Measurements from ENCODE around the gene KRTAP5-6.

KRTAP5-6 gene

DNA sequence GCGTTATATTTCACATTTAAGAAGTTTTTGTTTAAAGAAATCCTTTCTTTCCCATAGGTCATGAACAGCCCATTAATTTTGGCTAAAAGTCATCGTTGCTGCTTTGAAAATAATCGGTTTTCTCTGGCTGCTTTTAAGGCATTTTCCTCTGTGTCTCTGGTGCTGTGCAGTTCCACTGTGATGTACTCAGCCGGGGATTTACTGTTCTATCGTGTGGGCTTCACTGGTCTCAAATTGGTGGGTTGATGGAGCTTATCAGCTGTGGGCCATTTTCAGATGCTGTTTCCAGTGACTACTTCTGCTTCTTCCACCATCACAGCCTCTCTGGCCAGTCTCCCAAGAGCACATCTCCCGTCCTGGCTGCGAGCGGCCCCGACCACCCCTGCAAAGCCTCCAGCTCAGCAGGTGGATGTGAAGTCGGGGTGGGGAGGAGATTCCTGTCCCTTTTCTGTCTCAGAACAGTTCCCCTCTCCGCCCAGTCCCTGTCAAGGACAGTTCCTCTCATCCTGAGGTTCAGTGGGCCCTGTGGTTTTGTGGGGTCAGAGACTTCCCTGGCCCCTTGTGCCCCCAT is 33.1 kb downstream of the KRTAP5-6 start:
- peaks cover 5% of the 10 kb centered on the region for H3K9me3 Mint-ChIP-seq
- DNase-seq, result no peak

DNA sequence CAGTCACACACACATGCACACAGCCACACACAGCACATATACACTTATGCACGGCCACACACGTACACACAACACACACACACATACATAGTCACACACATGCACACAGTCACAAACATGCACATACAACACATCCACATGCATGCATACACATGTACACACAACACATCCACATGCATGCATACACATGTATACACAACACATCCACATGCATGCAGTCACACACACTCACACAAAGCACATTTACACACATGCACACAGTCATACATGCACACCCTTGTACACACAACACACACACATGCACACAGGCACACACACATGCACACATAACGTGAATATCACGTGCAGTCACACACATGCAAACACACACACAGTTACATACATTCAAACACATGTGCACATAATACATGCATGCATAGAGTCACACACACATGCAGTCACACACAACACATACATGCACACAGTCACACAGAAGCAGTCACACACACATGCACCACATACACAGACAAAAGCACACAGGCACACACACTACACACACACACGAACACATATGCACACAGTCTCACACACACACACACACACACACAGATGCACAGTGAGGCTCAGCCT is 34.6 kb downstream of the KRTAP5-6 start:
- TF ChIP-seq, protein P1, sequence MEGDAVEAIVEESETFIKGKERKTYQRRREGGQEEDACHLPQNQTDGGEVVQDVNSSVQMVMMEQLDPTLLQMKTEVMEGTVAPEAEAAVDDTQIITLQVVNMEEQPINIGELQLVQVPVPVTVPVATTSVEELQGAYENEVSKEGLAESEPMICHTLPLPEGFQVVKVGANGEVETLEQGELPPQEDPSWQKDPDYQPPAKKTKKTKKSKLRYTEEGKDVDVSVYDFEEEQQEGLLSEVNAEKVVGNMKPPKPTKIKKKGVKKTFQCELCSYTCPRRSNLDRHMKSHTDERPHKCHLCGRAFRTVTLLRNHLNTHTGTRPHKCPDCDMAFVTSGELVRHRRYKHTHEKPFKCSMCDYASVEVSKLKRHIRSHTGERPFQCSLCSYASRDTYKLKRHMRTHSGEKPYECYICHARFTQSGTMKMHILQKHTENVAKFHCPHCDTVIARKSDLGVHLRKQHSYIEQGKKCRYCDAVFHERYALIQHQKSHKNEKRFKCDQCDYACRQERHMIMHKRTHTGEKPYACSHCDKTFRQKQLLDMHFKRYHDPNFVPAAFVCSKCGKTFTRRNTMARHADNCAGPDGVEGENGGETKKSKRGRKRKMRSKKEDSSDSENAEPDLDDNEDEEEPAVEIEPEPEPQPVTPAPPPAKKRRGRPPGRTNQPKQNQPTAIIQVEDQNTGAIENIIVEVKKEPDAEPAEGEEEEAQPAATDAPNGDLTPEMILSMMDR (IDR thresholded peaks at IDR 0.05), result no peak
- Mint-ChIP-seq H3K27ac (no peak overlapping the region), H3K27me3 (ENCODE audit: low read depth, poor library complexity) (peaks cover 70% of the 10 kb centered on the region), H3K36me3 (ENCODE audit: low read depth) (peaks cover 6% of the 10 kb centered on the region), H3K9me3 (peaks cover 13% of the 10 kb centered on the region), H3K4me3 (no peak overlapping the region), H3K4me1 (peaks cover 10% of the 10 kb centered on the region)
- no peak for DNase-seq

More for the DNA sequence above, 33.1 kb downstream of the KRTAP5-6 start:
- no peak overlapping the region for H3K4me3 Mint-ChIP-seq
- TF ChIP-seq, protein P1 (IDR thresholded peaks at IDR 0.05), result no peak
- no peaks in the 10 kb centered on the region for H3K36me3 Mint-ChIP-seq (ENCODE audit: low read depth)
- peaks cover 64% of the 10 kb centered on the region for H3K27me3 Mint-ChIP-seq (ENCODE audit: low read depth, poor library complexity)
- H3K4me1 Mint-ChIP-seq, result peaks cover 10% of the 10 kb centered on the region
- no peak overlapping the region for H3K27ac Mint-ChIP-seq

DNA sequence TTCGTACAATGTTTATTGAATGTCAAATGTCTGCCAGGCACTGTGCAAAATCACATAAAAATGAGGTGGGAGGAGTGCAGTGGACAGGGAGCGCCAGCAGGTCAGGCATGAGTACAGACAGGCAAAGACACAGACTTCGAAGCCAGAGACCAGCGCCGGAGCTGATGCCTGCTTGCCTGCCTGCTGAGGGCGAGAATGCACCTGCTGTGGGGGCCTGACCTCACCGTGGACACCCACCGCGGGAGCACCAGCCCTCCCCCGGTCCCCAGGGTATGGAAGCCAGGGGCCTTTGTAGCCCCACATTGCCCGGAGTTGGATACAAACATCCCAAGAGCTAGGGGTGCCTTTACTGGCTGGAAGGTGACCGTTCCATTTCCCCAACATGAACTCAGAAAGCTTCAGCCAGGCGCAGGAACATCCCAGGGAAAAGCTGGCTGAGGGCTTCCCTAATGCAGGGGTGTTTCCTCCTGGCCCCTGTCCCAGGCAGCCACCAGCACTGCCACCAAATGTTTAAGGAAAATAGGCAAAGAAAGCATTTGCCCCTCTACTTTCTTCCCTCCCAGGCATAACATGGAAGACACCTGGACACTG is 35.5 kb downstream of the KRTAP5-6 start:
- H3K27ac Mint-ChIP-seq, result no peak overlapping the region
- peaks cover 10% of the 10 kb centered on the region for H3K4me1 Mint-ChIP-seq
- peaks cover 7% of the 10 kb centered on the region for H3K36me3 Mint-ChIP-seq (ENCODE audit: low read depth)
- peaks cover 21% of the 10 kb centered on the region for H3K9me3 Mint-ChIP-seq
- no peak overlapping the region for H3K4me3 Mint-ChIP-seq
- TF ChIP-seq, protein P1 (IDR thresholded peaks at IDR 0.05), result no peak
- DNase-seq, result no peak
- H3K27me3 Mint-ChIP-seq (ENCODE audit: low read depth, poor library complexity), result peaks cover 74% of the 10 kb centered on the region

DNA sequence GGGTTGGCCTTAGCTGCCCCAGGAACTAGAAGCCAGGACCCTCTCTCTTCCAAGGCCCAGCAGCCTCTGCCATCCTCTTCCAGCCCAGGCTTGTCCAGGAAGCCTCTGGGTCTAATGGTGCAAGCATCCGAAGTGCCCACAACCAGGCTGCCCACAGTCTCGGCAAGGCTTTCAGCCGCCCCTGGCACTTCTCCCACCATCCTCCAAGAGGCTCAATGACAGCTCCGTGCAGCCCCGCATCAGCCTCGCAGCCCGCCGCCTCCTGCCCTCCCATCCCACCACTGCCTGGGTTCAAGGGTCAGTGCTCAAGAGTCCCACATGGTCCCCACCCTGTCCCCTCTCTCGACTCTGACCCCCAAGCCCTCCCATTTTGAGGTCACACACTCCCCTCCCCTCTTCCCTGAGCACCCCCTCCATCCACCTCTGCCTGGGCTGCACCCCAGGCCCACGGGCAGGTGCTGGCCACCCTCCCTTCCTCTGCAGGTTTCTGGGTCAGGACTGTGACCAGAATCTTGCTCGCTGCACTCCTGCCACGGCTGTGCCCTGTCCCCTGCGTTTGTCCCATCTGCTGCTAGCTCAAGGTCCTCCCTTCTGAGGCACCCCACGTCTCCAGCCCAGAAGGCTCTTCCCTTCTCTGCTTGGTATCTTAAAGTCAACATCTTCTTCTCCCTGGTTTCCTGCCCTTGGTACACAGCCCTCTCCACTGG is 36.2 kb downstream of the KRTAP5-6 start:
- DNase-seq, result no peak
- Mint-ChIP-seq H3K27ac (no peak overlapping the region), H3K36me3 (ENCODE audit: low read depth) (peaks cover 7% of the 10 kb centered on the region), H3K27me3 (ENCODE audit: low read depth, poor library complexity) (peaks cover 76% of the 10 kb centered on the region), H3K9me3 (peaks cover 26% of the 10 kb centered on the region), H3K4me3 (no peak overlapping the region), H3K4me1 (peaks cover 10% of the 10 kb centered on the region)
- TF ChIP-seq, protein P1 (IDR thresholded peaks at IDR 0.05), result no peak

DNA sequence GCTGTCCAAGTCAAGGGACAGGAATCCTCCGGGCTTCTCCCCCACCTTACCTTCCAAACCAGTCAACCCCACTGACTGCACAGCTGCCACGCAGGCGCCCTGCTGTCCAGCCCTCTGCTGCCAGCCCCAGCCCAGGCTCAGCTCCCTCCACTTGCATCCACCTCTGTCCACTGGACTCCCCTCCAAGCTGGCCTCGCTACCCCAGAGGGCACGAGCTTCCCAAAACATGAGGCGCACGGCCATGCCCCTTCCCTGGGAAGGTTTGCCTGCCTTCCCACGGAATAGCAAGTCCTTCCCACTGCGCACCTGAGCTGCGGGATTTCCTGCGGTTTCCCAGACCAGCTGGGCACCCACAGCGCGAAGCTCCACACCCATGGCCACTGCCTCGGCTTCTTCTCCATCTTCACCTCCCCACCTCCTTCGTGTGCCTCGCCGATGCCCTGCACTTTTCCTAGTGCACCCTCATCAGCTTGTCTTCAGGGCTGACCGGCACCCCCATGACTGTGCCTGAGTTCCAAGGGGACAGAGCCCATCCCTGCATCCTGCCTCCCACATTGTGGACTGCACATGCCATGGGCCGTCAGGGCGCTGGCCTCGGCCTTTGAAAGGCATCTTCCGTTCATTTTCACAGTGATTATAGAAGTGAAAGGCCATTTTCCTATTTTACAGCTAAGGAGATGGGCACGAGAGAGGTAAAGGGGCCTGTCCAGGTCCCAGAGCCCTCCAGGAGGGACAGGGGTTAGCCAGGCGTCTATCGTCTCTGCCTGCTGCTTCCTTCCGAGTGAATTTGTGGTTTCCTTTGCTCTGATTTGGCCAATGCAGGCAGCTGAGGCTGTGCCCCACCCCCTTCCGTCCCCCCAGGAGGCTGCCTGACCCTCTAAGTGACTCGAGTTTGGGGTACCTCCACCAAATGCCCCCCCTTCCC is 37.0 kb downstream of the KRTAP5-6 start:
- no peak overlapping the region for H3K4me3 Mint-ChIP-seq
- H3K36me3 Mint-ChIP-seq (ENCODE audit: low read depth), result peaks cover 7% of the 10 kb centered on the region
- peaks cover 73% of the 10 kb centered on the region for H3K27me3 Mint-ChIP-seq (ENCODE audit: low read depth, poor library complexity)
- H3K9me3 Mint-ChIP-seq, result peaks cover 30% of the 10 kb centered on the region
- TF ChIP-seq, protein P1 (IDR thresholded peaks at IDR 0.05), result no peak
- H3K4me1 Mint-ChIP-seq, result peaks cover 10% of the 10 kb centered on the region
- no peak overlapping the region for H3K27ac Mint-ChIP-seq
- DNase-seq, result no peak

Data from nephron progenitor cell (in vitro differentiated cells).